ENCODE data around the gene PDK2.

Gene PDK2

GRCh38 chr17:50146927-50147665, 51.9 kb downstream of the PDK2 start:
- Histone ChIP-seq H3K27me3 (no peaks in the 10 kb centered on the region), H3K4me2 (peak overlapping the region; percentile 94 to 100 (median 99)), H3K9me3 (replicated peaks in 1 of 11) (no peaks in the 10 kb centered on the region), H3K4me3 (peak overlapping the region; percentile 93 to 100 (median 99)), H3K4me1 (peaks cover 49 to 66% (median 55%) of the 10 kb centered on the region in 10 experiments), H3K27ac (peak overlapping the region; percentile 40 to 97 (median 95)), H3K36me3 (peaks cover 34 to 69% (median 61%) of the 10 kb centered on the region in 11 experiments), H4K20me1 (peaks cover 59 to 83% (median 72%) of the 10 kb centered on the region in 11 experiments), H3K9ac (peak overlapping the region; percentile 94 to 99 (median 98))
- TF ChIP-seq Cebpa-rat (IDR thresholded peaks at IDR 0.05) = no peak

GRCh38 chr17:50147841-50148225, 52.7 kb downstream of the PDK2 start:
- H3K4me2 ChIP-seq = peak overlapping the region; percentile 94 to 100 (median 99)
- H4K20me1 ChIP-seq = peaks cover 52 to 76% (median 65%) of the 10 kb centered on the region in 11 experiments
- TF ChIP-seq Cebpa-rat (IDR thresholded peaks at IDR 0.05) = no peak
- H3K27ac ChIP-seq = peak overlapping the region; percentile 51 to 97 (median 95)
- peak overlapping the region; percentile 93 to 100 (median 99) for H3K4me3 ChIP-seq
- peak overlapping the region; percentile 94 to 99 (median 98) for H3K9ac ChIP-seq
- peaks cover 26 to 62% (median 54%) of the 10 kb centered on the region in 11 experiments for H3K36me3 ChIP-seq
- no peaks in the 10 kb centered on the region for H3K9me3 ChIP-seq (replicated peaks in 1 of 11)
- peaks cover 49 to 66% (median 55%) of the 10 kb centered on the region in 10 experiments for H3K4me1 ChIP-seq
- no peaks in the 10 kb centered on the region for H3K27me3 ChIP-seq

- Histone ChIP-seq H3K36me3 (peaks cover 20 to 56% (median 48%) of the 10 kb centered on the region in 11 experiments), H3K4me1 (peaks cover 49 to 69% (median 57%) of the 10 kb centered on the region in 10 experiments), H3K9me3 (replicated peaks in 1 of 11) (no peaks in the 10 kb centered on the region), H3K27me3 (no peaks in the 10 kb centered on the region), H3K27ac (peak overlapping the region; percentile 51 to 97 (median 95); a peak in 21 of 22 replicates), H4K20me1 (peaks cover 46 to 69% (median 58%) of the 10 kb centered on the region in 11 experiments), H3K9ac (peak overlapping the region; percentile 94 to 99 (median 98)), H3K4me2 (peak overlapping the region; percentile 94 to 100 (median 99)), H3K4me3 (peak overlapping the region; percentile 93 to 100 (median 99))
- TF ChIP-seq Cebpa-rat (IDR thresholded peaks at IDR 0.05) = no peak
Observed at GRCh38 chr17:50148226-50149090, 53.3 kb downstream of the PDK2 start.

GRCh38 chr17:50149091-50149416, 53.9 kb downstream of the PDK2 start:
- Histone ChIP-seq H3K4me3 (peak overlapping the region; percentile 93 to 100 (median 99)), H3K36me3 (peaks cover 14 to 50% (median 42%) of the 10 kb centered on the region in 11 experiments), H4K20me1 (peaks cover 40 to 63% (median 52%) of the 10 kb centered on the region in 11 experiments), H3K27ac (peak overlapping the region; percentile 88 to 97 (median 95)), H3K4me2 (peak overlapping the region; percentile 50 to 100 (median 98)), H3K9me3 (replicated peaks in 1 of 11) (no peaks in the 10 kb centered on the region), H3K4me1 (peaks cover 49 to 71% (median 57%) of the 10 kb centered on the region in 10 experiments), H3K27me3 (no peaks in the 10 kb centered on the region), H3K9ac (peak overlapping the region; percentile 94 to 99 (median 98))
- no peak for TF ChIP-seq Cebpa-rat (IDR thresholded peaks at IDR 0.05)

- H3K4me1 ChIP-seq = peaks cover 49 to 71% (median 57%) of the 10 kb centered on the region in 10 experiments
- TF ChIP-seq Cebpa-rat (IDR thresholded peaks at IDR 0.05) = no peak
- no peaks in the 10 kb centered on the region for H3K9me3 ChIP-seq (replicated peaks in 1 of 11)
- H3K27ac ChIP-seq = peak overlapping the region; percentile 88 to 97 (median 95)
- peaks cover 33 to 57% (median 46%) of the 10 kb centered on the region in 11 experiments for H4K20me1 ChIP-seq
- H3K4me3 ChIP-seq = peak overlapping the region; percentile 93 to 100 (median 99)
- peak overlapping the region; percentile 50 to 100 (median 98) for H3K4me2 ChIP-seq
- peaks cover 8 to 44% (median 36%) of the 10 kb centered on the region in 11 experiments for H3K36me3 ChIP-seq
- H3K9ac ChIP-seq = peak overlapping the region; percentile 94 to 99 (median 98)
- H3K27me3 ChIP-seq = no peaks in the 10 kb centered on the region
Observed at GRCh38 chr17:50149417-50150353, 54.5 kb downstream of the PDK2 start.

- H3K9ac ChIP-seq = peak within 1 kb of the TSS; percentile 94 to 99 (median 98)
- H3K36me3 ChIP-seq = peaks cover 0 to 35% (median 27%) of the 10 kb centered on the region in 11 experiments; a peak in 18 of 22 replicates
- H3K27ac ChIP-seq = peak within 1 kb of the TSS; percentile 88 to 97 (median 95)
- peak within 1 kb of the TSS; percentile 93 to 100 (median 99) for H3K4me3 ChIP-seq
- TF ChIP-seq Cebpa-rat (IDR thresholded peaks at IDR 0.05) = no peak
- peaks cover 49 to 71% (median 57%) of the 10 kb centered on the region in 10 experiments for H3K4me1 ChIP-seq
- H3K9me3 ChIP-seq (replicated peaks in 1 of 11) = no peaks in the 10 kb centered on the region
- peaks cover 25 to 49% (median 38%) of the 10 kb centered on the region in 11 experiments for H4K20me1 ChIP-seq
- peak within 1 kb of the TSS; percentile 92 to 100 (median 98) for H3K4me2 ChIP-seq
- no peaks in the 10 kb centered on the region for H3K27me3 ChIP-seq
Observed at GRCh38 chr17:50150354-50151040, 55.3 kb downstream of the PDK2 start, which contains the start of gene PPP1R9B. Gene PPP1R9B, minus strand, starts transcription at chr17:50150677. Its CDS starts 164 bp downstream, at chr17:50150513.

- H3K9me3 ChIP-seq (replicated peaks in 1 of 11) = no peaks in the 10 kb centered on the region
- no peaks in the 10 kb centered on the region for H3K27me3 ChIP-seq
- no peak for TF ChIP-seq Cebpa-rat (IDR thresholded peaks at IDR 0.05)
- H3K9ac ChIP-seq = peak overlapping the region; percentile 94 to 99 (median 98)
- peak overlapping the region; percentile 93 to 100 (median 99) for H3K4me3 ChIP-seq
- H3K27ac ChIP-seq = peak overlapping the region; percentile 49 to 97 (median 95)
- peaks cover 17 to 41% (median 30%) of the 10 kb centered on the region in 11 experiments for H4K20me1 ChIP-seq
- H3K36me3 ChIP-seq = peaks cover 0 to 27% (median 19%) of the 10 kb centered on the region in 11 experiments; a peak in 16 of 22 replicates
- H3K4me1 ChIP-seq = peaks cover 48 to 71% (median 56%) of the 10 kb centered on the region in 10 experiments
- peak overlapping the region; percentile 81 to 98 (median 96) for H3K4me2 ChIP-seq
Observed at GRCh38 chr17:50151041-50151936, 56.1 kb downstream of the PDK2 start.
